ENCODE results near the gene EME2.

GRCh38 chr16:1808691-1809090 lies 36.1 kb downstream of the EME2 start:
- TF ChIP-seq CTCF (conservative IDR thresholded peaks at IDR 0.05; ENCODE audit: low read depth, low read length) (no peak), EZH2 (IDR thresholded peaks at IDR 0.05; ENCODE audit: borderline replicate concordance, low read depth, low read length, poor library complexity, severe bottlenecking) (no peak)

All from A673 (cell line).